Neural crest cell (in vitro differentiated cells): Measurements from ENCODE around the gene PLA2G6. TPM values are rescaled to one million over a fixed set of nuclear protein-coding genes. Genes with fewer than 3 reads are reported as not detected.

Experiments
- DNase-seq: peaks from one replicate; pipeline ENCODE4 v3.0.0; 2021; ENCODE audit warnings: low read depth, mixed read lengths, low spot score
- H3K27ac Mint-ChIP-seq: one replicate; pipeline ENCODE4 v1.8.0; 2021; ENCODE audit warnings: mild to moderate bottlenecking, mixed read lengths; ENCODE audit not compliant: unreplicated experiment
- H3K27me3 Mint-ChIP-seq: 2 replicates; pipeline ENCODE4 v1.8.0; 2021; ENCODE audit warnings: low read depth, mild to moderate bottlenecking, mixed read lengths
- H3K36me3 Mint-ChIP-seq: 2 replicates; pipeline ENCODE4 v1.8.0; 2021; ENCODE audit warnings: low read depth, mild to moderate bottlenecking, mixed read lengths
- H3K4me1 Mint-ChIP-seq: 2 replicates; pipeline ENCODE4 v1.8.0; 2021; ENCODE audit warnings: mixed read lengths
- H3K4me3 Mint-ChIP-seq: one replicate; pipeline ENCODE4 v1.8.0; 2021; ENCODE audit warnings: mild to moderate bottlenecking, mixed read lengths
- H3K9me3 Mint-ChIP-seq: 2 replicates; pipeline ENCODE4 v1.8.0; 2021; ENCODE audit warnings: mixed read lengths
- CTCF ChIP-seq: fragments of 200-600 bp; sonication (generic); conservative IDR thresholded peaks from 2 replicates; pipeline ENCODE4 v1.5.0; 2021; ENCODE audit warnings: antibody characterized with exemption, mild to moderate bottlenecking
- long read RNA-seq: library from polyadenylated mRNA; unstranded; transcript quantifications from one replicate; pipeline ENCODE4 v2.0.0, GENCODE V29; 2020
- total RNA-seq: library from RNA; stranded (reverse); gene quantifications from 2 replicates; pipeline ENCODE4 v1.2.1, GENCODE V29; 2021

The PLA2G6 gene
- 11.0 and 14.6 TPM in 2 replicates for total RNA-seq
- long read RNA-seq, partial matches to known transcripts: 1 of 2 reads
- long read RNA-seq, other reads (novel, unspliced or antisense): 1 of 2 reads

- peak; percentile 98 for DNase-seq
- Mint-ChIP-seq H3K4me3 (peak within 1 kb of the TSS; percentile 95), H3K36me3 (no peaks in the 10 kb centered on the region), H3K9me3 (no peaks in the 10 kb centered on the region), H3K27me3 (no peaks in the 10 kb centered on the region), H3K27ac (peak within 1 kb of the TSS; percentile 99), H3K4me1 (peaks cover 50% of the 10 kb centered on the region)
- TF ChIP-seq CTCF: no peak
Observed at GRCh38 chr22:38181453-38182200, at the start of gene PLA2G6. PLA2G6 (minus strand) TSS chr22:38181830; CDS start chr22:38169426, 12,404 bp downstream.

- H3K27ac Mint-ChIP-seq: no peak overlapping the region
- H3K4me1 Mint-ChIP-seq: peaks cover 11% of the 10 kb centered on the region
- no peaks in the 10 kb centered on the region for H3K27me3 Mint-ChIP-seq
- TF ChIP-seq CTCF: no peak
- H3K4me3 Mint-ChIP-seq: no peak overlapping the region
- no peak for DNase-seq
- H3K9me3 Mint-ChIP-seq: no peaks in the 10 kb centered on the region
- peaks cover 13% of the 10 kb centered on the region for H3K36me3 Mint-ChIP-seq
Observed at GRCh38 chr22:38230916-38231315, 49.3 kb upstream of the PLA2G6 start.

GRCh38 chr22:38230108-38230825 lies 48.6 kb upstream of the PLA2G6 start:
- no peak overlapping the region for H3K4me3 Mint-ChIP-seq
- H3K4me1 Mint-ChIP-seq: peaks cover 7% of the 10 kb centered on the region
- H3K36me3 Mint-ChIP-seq: peaks cover 16% of the 10 kb centered on the region
- no peaks in the 10 kb centered on the region for H3K27me3 Mint-ChIP-seq
- DNase-seq: no peak
- H3K27ac Mint-ChIP-seq: no peak overlapping the region
- no peaks in the 10 kb centered on the region for H3K9me3 Mint-ChIP-seq
- TF ChIP-seq CTCF: peak; percentile 53

GRCh38 chr22:38228873-38229740 lies 47.5 kb upstream of the PLA2G6 start:
- TF ChIP-seq CTCF: no peak
- Mint-ChIP-seq H3K4me1 (peaks cover 7% of the 10 kb centered on the region), H3K36me3 (peaks cover 10% of the 10 kb centered on the region), H3K27me3 (no peaks in the 10 kb centered on the region), H3K9me3 (no peaks in the 10 kb centered on the region), H3K27ac (peak overlapping the region; percentile 58), H3K4me3 (peak overlapping the region; percentile 47)
- no peak for DNase-seq

- peaks cover 10% of the 10 kb centered on the region for H3K36me3 Mint-ChIP-seq
Observed at GRCh38 chr22:38228326-38228872, 46.8 kb upstream of the PLA2G6 start.

More at GRCh38 chr22:38228326-38228872, 46.8 kb upstream of the PLA2G6 start:
- no peaks in the 10 kb centered on the region for H3K27me3 Mint-ChIP-seq
- peak overlapping the region; percentile 47 for H3K4me3 Mint-ChIP-seq
- DNase-seq: no peak
- H3K27ac Mint-ChIP-seq: peak overlapping the region; percentile 58
- TF ChIP-seq CTCF: no peak
- peaks cover 7% of the 10 kb centered on the region for H3K4me1 Mint-ChIP-seq
- no peaks in the 10 kb centered on the region for H3K9me3 Mint-ChIP-seq
